OCI-LY1 (cell line): Measurements from ENCODE around the gene CHRD.

Experiments
- H2AFZ ChIP-seq: fragments of 200-600 bp; sonication (generic), shearing (Covaris generic); 2 replicates; pipeline ENCODE4 v1.6.0; 2014; ENCODE audit warnings: antibody characterized with exemption, mild to moderate bottlenecking, low read length
- H3F3A ChIP-seq: fragments of 200-600 bp; sonication (generic), shearing (Covaris generic); 2 replicates; pipeline ENCODE4 v1.6.0; 2014; ENCODE audit warnings: mild to moderate bottlenecking, antibody characterized with exemption, low read length, moderate library complexity; ENCODE audit not compliant: insufficient read depth
- H3K27ac ChIP-seq: fragments of 200-600 bp; sonication (generic); 2 replicates; pipeline ENCODE4 v1.5.1; 2014; ENCODE audit warnings: low read length, mixed run types, mild to moderate bottlenecking, low read depth; ENCODE audit not compliant: poor library complexity, severe bottlenecking
- H3K27me3 ChIP-seq: fragments of 200-600 bp; sonication (generic); 2 replicates; pipeline ENCODE4 v1.6.0; 2014; ENCODE audit warnings: antibody characterized with exemption, mild to moderate bottlenecking, low read length, moderate library complexity; ENCODE audit not compliant: insufficient read depth
- H3K36me3 ChIP-seq: fragments of 200-600 bp; sonication (generic); 2 replicates; pipeline ENCODE4 v1.6.1; 2014; ENCODE audit warnings: mild to moderate bottlenecking, antibody characterized with exemption, low read length, moderate library complexity, mixed read lengths; ENCODE audit not compliant: insufficient read depth
- H3K4me1 ChIP-seq: fragments of 200-600 bp; sonication (generic); 2 replicates; pipeline ENCODE4 v1.5.1; 2014; ENCODE audit warnings: mild to moderate bottlenecking, low read length, moderate library complexity; ENCODE audit not compliant: insufficient read depth, severe bottlenecking
- H3K4me2 ChIP-seq: fragments of 200-600 bp; sonication (generic), shearing (Covaris generic); 2 replicates; pipeline ENCODE4 v1.6.1; 2014; ENCODE audit warnings: low read length
- H3K4me3 ChIP-seq: fragments of 200-600 bp; sonication (generic); 2 replicates; pipeline ENCODE4 v1.5.1; 2014; ENCODE audit warnings: low read length, low read depth, mild to moderate bottlenecking, mixed read lengths; ENCODE audit not compliant: poor library complexity, severe bottlenecking
- H3K79me2 ChIP-seq: fragments of 200-600 bp; shearing (Covaris generic); 2 replicates; pipeline ENCODE4 v1.6.1; 2016; ENCODE audit warnings: mixed run types, low read length, mixed read lengths; ENCODE audit not compliant: insufficient read depth
- H3K9ac ChIP-seq: fragments of 200-600 bp; sonication (generic), shearing (Covaris generic); 2 replicates; pipeline ENCODE4 v1.6.1; 2014; ENCODE audit warnings: mild to moderate bottlenecking, low read length, mixed read lengths
- H3K9me2 ChIP-seq: fragments of 200-600 bp; sonication (generic), shearing (Covaris generic); 2 replicates; pipeline ENCODE4 v1.6.1; 2014; ENCODE audit warnings: low read depth, mild to moderate bottlenecking, low read length, mixed read lengths
- H3K9me3 ChIP-seq: fragments of 200-600 bp; shearing (Covaris generic); 2 replicates; pipeline ENCODE4 v1.6.1; 2014; ENCODE audit warnings: low read length, mixed read lengths
- H4K20me1 ChIP-seq: fragments of 200-600 bp; sonication (generic), shearing (Covaris generic); 2 replicates; pipeline ENCODE4 v1.6.0; 2016; ENCODE audit warnings: mild to moderate bottlenecking, low read length; ENCODE audit not compliant: insufficient read depth
- CTCF ChIP-seq: fragments of 200-600 bp; sonication (generic), shearing (Covaris generic); IDR thresholded peaks from 2 replicates; pipeline ENCODE4 v1.5.1; 2017; ENCODE audit warnings: mild to moderate bottlenecking, antibody characterized with exemption, low read length, moderate library complexity, mixed read lengths
- EZH2 ChIP-seq: fragments of 200-600 bp; sonication (generic), shearing (Covaris generic); IDR thresholded peaks from 2 replicates; pipeline ENCODE4 v1.8.0; 2017; ENCODE audit warnings: borderline replicate concordance, mixed run types, mild to moderate bottlenecking, antibody characterized with exemption, low read length, moderate library complexity, mixed read lengths

The CHRD gene

GRCh38 chr3:184409946-184410500 is 30.2 kb downstream of the CHRD start:
- TF ChIP-seq EZH2 (no peak), CTCF (no peak)
- H3K4me3 ChIP-seq = no peak overlapping the region
- H3K4me2 ChIP-seq = no peak overlapping the region
- no peak overlapping the region for H2AFZ ChIP-seq
- H3K9me3 ChIP-seq = no peaks in the 10 kb centered on the region
- no peak overlapping the region for H3K9ac ChIP-seq
- H3K36me3 ChIP-seq = no peaks in the 10 kb centered on the region
- H3K27me3 ChIP-seq = peaks cover 9% of the 10 kb centered on the region
- no peaks in the 10 kb centered on the region for H4K20me1 ChIP-seq
- no peaks in the 10 kb centered on the region for H3K4me1 ChIP-seq
- no peak overlapping the region for H3K27ac ChIP-seq
- no peaks in the 10 kb centered on the region for H3K9me2 ChIP-seq
- no peaks in the 10 kb centered on the region for H3K79me2 ChIP-seq
- no peaks in the 10 kb centered on the region for H3F3A ChIP-seq

GRCh38 chr3:184414418-184415202 is 34.8 kb downstream of the CHRD start:
- Histone ChIP-seq H3K4me1 (no peaks in the 10 kb centered on the region), H3K9me2 (no peaks in the 10 kb centered on the region), H3K36me3 (no peaks in the 10 kb centered on the region), H3K27me3 (peaks cover 9% of the 10 kb centered on the region; the same call in 1 of the 2 replicates), H3K27ac (no peak overlapping the region), H3K4me2 (no peak overlapping the region), H3K9me3 (no peaks in the 10 kb centered on the region), H3F3A (no peaks in the 10 kb centered on the region), H2AFZ (no peak overlapping the region), H3K4me3 (no peak overlapping the region), H4K20me1 (no peaks in the 10 kb centered on the region), H3K79me2 (no peaks in the 10 kb centered on the region), H3K9ac (no peak overlapping the region)
- TF ChIP-seq CTCF = no peak
- TF ChIP-seq EZH2 = no peak

DNA sequence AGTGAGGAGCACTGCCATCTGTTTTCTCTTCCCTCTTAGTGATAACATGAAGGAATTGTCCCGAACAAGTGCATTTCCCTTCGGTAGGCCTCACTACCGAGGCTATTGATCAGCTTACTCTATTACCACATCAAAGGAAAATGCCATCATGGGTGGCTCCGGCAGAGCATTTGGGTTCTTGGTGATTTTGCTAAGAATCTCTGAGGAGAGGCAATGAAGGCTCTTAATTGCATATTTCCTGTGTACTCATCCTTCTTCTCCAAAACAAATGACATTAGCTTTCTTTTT is 35.3 kb downstream of the CHRD start:
- H3K4me1 ChIP-seq = no peaks in the 10 kb centered on the region
- H2AFZ ChIP-seq = no peak overlapping the region
- H3K9ac ChIP-seq = no peak overlapping the region
- no peaks in the 10 kb centered on the region for H3K79me2 ChIP-seq
- TF ChIP-seq CTCF (no peak), EZH2 (no peak)
- H3F3A ChIP-seq = no peaks in the 10 kb centered on the region
- no peak overlapping the region for H3K4me3 ChIP-seq
- H3K9me2 ChIP-seq = no peaks in the 10 kb centered on the region
- no peak overlapping the region for H3K4me2 ChIP-seq
- H3K27ac ChIP-seq = no peak overlapping the region
- H4K20me1 ChIP-seq = no peaks in the 10 kb centered on the region
- H3K36me3 ChIP-seq = no peaks in the 10 kb centered on the region
- H3K9me3 ChIP-seq = no peaks in the 10 kb centered on the region
- H3K27me3 ChIP-seq = peaks cover 9% of the 10 kb centered on the region; the same call in 1 of the 2 replicates
